KMS-11 (cell line): ENCODE data around the gene EDRF1.

Experiments used
- H2AFZ ChIP-seq: fragments of 200-600 bp; sonication (generic); 2 replicates; pipeline ENCODE4 v1.6.1; 2016; ENCODE audit warnings: antibody characterized with exemption, mixed run types, low read depth
- H3K27ac ChIP-seq: fragments of 200-600 bp; sonication (generic); 2 replicates; pipeline ENCODE4 v1.6.1; 2016; ENCODE audit warnings: mild to moderate bottlenecking, mixed run types
- H3K27me3 ChIP-seq: fragments of 200-600 bp; sonication (generic); 2 replicates; pipeline ENCODE4 v1.6.1; 2017; ENCODE audit warnings: mild to moderate bottlenecking, low read depth, mixed run types, moderate library complexity; ENCODE audit not compliant: insufficient read depth
- H3K36me3 ChIP-seq: fragments of 200-600 bp; sonication (generic); 2 replicates; pipeline ENCODE4 v1.6.1; 2017; ENCODE audit warnings: mild to moderate bottlenecking, mixed run types; ENCODE audit not compliant: insufficient read depth
- H3K4me1 ChIP-seq: fragments of 200-600 bp; sonication (generic); 2 replicates; pipeline ENCODE4 v1.6.1; 2016; ENCODE audit warnings: mild to moderate bottlenecking, low read depth, mixed run types; ENCODE audit not compliant: poor library complexity, severe bottlenecking
- H3K4me2 ChIP-seq: fragments of 200-600 bp; sonication (generic); 2 replicates; pipeline ENCODE4 v1.7.0; 2016; ENCODE audit warnings: mild to moderate bottlenecking, mixed run types
- H3K4me3 ChIP-seq: fragments of 200-600 bp; sonication (generic); IDR thresholded peaks from 2 replicates; pipeline ENCODE4 v1.6.1; 2017; ENCODE audit warnings: low read depth, low read length, mixed read lengths; ENCODE audit not compliant: insufficient read depth
- H3K79me2 ChIP-seq: fragments of 200-600 bp; sonication (generic); 2 replicates; pipeline ENCODE4 v1.6.1; 2016; ENCODE audit warnings: low read depth, mixed run types; ENCODE audit not compliant: insufficient read depth
- H3K9ac ChIP-seq: fragments of 200-600 bp; sonication (generic); 2 replicates; pipeline ENCODE4 v1.6.1; 2016; ENCODE audit warnings: mild to moderate bottlenecking, mixed run types
- H4K20me1 ChIP-seq: fragments of 200-600 bp; sonication (generic); 2 replicates; pipeline ENCODE4 v1.6.1; 2016; ENCODE audit warnings: mild to moderate bottlenecking, mixed run types; ENCODE audit not compliant: insufficient read depth
- TF ChIP-seq, protein P1 (sequence below): fragments of 200-600 bp; sonication (generic); conservative IDR thresholded peaks from 2 replicates; pipeline ENCODE4 v1.6.1; 2017; ENCODE audit warnings: low read depth, mild to moderate bottlenecking, antibody characterized with exemption, low read length, moderate library complexity, mixed read lengths

Gene EDRF1

GRCh38 chr10:125812128-125812750 lies 92.7 kb downstream of the EDRF1 start:
- H3K9ac ChIP-seq, result no peak overlapping the region
- no peaks in the 10 kb centered on the region for H3K79me2 ChIP-seq
- no peaks in the 10 kb centered on the region for H4K20me1 ChIP-seq
- no peak overlapping the region for H2AFZ ChIP-seq
- H3K4me3 ChIP-seq, result no peak overlapping the region
- no peak overlapping the region for H3K27ac ChIP-seq
- no peaks in the 10 kb centered on the region for H3K4me1 ChIP-seq
- no peak overlapping the region for H3K4me2 ChIP-seq
- H3K36me3 ChIP-seq, result no peaks in the 10 kb centered on the region
- no peaks in the 10 kb centered on the region for H3K27me3 ChIP-seq
- TF ChIP-seq, protein P1, sequence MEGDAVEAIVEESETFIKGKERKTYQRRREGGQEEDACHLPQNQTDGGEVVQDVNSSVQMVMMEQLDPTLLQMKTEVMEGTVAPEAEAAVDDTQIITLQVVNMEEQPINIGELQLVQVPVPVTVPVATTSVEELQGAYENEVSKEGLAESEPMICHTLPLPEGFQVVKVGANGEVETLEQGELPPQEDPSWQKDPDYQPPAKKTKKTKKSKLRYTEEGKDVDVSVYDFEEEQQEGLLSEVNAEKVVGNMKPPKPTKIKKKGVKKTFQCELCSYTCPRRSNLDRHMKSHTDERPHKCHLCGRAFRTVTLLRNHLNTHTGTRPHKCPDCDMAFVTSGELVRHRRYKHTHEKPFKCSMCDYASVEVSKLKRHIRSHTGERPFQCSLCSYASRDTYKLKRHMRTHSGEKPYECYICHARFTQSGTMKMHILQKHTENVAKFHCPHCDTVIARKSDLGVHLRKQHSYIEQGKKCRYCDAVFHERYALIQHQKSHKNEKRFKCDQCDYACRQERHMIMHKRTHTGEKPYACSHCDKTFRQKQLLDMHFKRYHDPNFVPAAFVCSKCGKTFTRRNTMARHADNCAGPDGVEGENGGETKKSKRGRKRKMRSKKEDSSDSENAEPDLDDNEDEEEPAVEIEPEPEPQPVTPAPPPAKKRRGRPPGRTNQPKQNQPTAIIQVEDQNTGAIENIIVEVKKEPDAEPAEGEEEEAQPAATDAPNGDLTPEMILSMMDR, result no peak
